Fibroblast of skin of back (primary cell): ENCODE results near the gene MRPL24.

Source experiments
- DNase-seq: peaks from one replicate; pipeline ENCODE4 v3.0.0-alpha.2; 2013

MRPL24 gene

GRCh38 chr1:156743367-156744302, 2.7 kb upstream of the MRPL24 start:
- no peak for DNase-seq

- no peak for DNase-seq
Measured at GRCh38 chr1:156742801-156743200, 1.9 kb upstream of the MRPL24 start.

GRCh38 chr1:156742017-156742416, 1.1 kb upstream of the MRPL24 start:
- no peak for DNase-seq

- no peak for DNase-seq
Measured at GRCh38 chr1:156741481-156741983, 644 bp upstream of the MRPL24 start.

- no peak for DNase-seq
Measured at GRCh38 chr1:156740237-156740740, 599 bp downstream of the MRPL24 start.

- no peak for DNase-seq
Measured at GRCh38 chr1:156738916-156739315, 2.0 kb downstream of the MRPL24 start.

GRCh38 chr1:156738407-156738806, 2.5 kb downstream of the MRPL24 start:
- DNase-seq: no peak

GRCh38 chr1:156733989-156734584, 6.8 kb downstream of the MRPL24 start:
- DNase-seq: no peak

GRCh38 chr1:156728599-156729462, 12.1 kb downstream of the MRPL24 start, which contains the start of gene ISG20L2:
Gene ISG20L2, minus strand, starts transcription at chr1:156728766. Its CDS starts 1,114 bp downstream, at chr1:156727652.
- DNase-seq: peak; percentile 97

- peak; percentile 83 for DNase-seq
Measured at GRCh38 chr1:156727926-156728598, 12.8 kb downstream of the MRPL24 start, which contains the start of gene METTL25B. Gene METTL25B, plus strand, starts transcription at chr1:156728469. Its CDS starts 636 bp downstream, at chr1:156729105.

- no peak for DNase-seq
Measured at GRCh38 chr1:156727492-156727891, 13.4 kb downstream of the MRPL24 start.

- peak; percentile 75 for DNase-seq
Measured at GRCh38 chr1:156726549-156727226, 14.2 kb downstream of the MRPL24 start.

GRCh38 chr1:156725683-156726280, 15.1 kb downstream of the MRPL24 start:
- peak; percentile 80 for DNase-seq

- DNase-seq: no peak
Measured at GRCh38 chr1:156721535-156721934, 19.4 kb downstream of the MRPL24 start.

- no peak for DNase-seq
Measured at GRCh38 chr1:156721131-156721530, 19.8 kb downstream of the MRPL24 start.

GRCh38 chr1:156717351-156717750, 23.5 kb downstream of the MRPL24 start:
- DNase-seq: no peak

GRCh38 chr1:156714830-156715229, 26.1 kb downstream of the MRPL24 start:
- DNase-seq: no peak

GRCh38 chr1:156712626-156713025, 28.3 kb downstream of the MRPL24 start:
- no peak for DNase-seq

- DNase-seq: no peak
Measured at GRCh38 chr1:156711011-156711817, 29.7 kb downstream of the MRPL24 start.
